GM23248 (cell line): Measurements from ENCODE around the gene DNAH5. TPM values are rescaled to one million over a fixed set of nuclear protein-coding genes. Genes with fewer than 3 reads are reported as not detected.

Experiments used
- DNase-seq: peaks from one replicate; pipeline ENCODE4 v3.0.0-alpha.2; 2015
- H2AFZ ChIP-seq: fragments of 200-600 bp; sonication (generic); 2 replicates; pipeline ENCODE4 v1.6.1; 2016; ENCODE audit warnings: antibody characterized with exemption
- H3F3A ChIP-seq: fragments of 200-600 bp; sonication (generic); 2 replicates; pipeline ENCODE4 v1.6.1; 2016; ENCODE audit warnings: mild to moderate bottlenecking, antibody characterized with exemption, mixed run types; ENCODE audit not compliant: insufficient read depth
- H3K27ac ChIP-seq: fragments of 200-600 bp; sonication (generic); 2 replicates; pipeline ENCODE4 v1.5.1; 2016; ENCODE audit warnings: mild to moderate bottlenecking
- H3K27me3 ChIP-seq: fragments of 200-600 bp; sonication (generic); replicated peaks from 2 replicates; pipeline ENCODE4 v1.6.1; 2016; ENCODE audit warnings: mild to moderate bottlenecking; ENCODE audit not compliant: insufficient read depth
- H3K36me3 ChIP-seq: fragments of 200-600 bp; sonication (generic); 2 replicates; pipeline ENCODE4 v1.6.1; 2016; ENCODE audit warnings: low read depth, mild to moderate bottlenecking
- H3K4me1 ChIP-seq: fragments of 200-600 bp; sonication (generic); 2 replicates; pipeline ENCODE4 v1.6.1; 2016; ENCODE audit warnings: mild to moderate bottlenecking; ENCODE audit not compliant: insufficient read depth
- H3K4me2 ChIP-seq: fragments of 200-600 bp; sonication (generic); one replicate; pipeline ENCODE4 v1.6.1; 2016; ENCODE audit warnings: mild to moderate bottlenecking; ENCODE audit not compliant: unreplicated experiment
- H3K4me3 ChIP-seq: fragments of 200-600 bp; sonication (generic); 2 replicates; pipeline ENCODE4 v1.5.1; 2016; ENCODE audit warnings: mild to moderate bottlenecking
- H3K79me2 ChIP-seq: fragments of 200-600 bp; sonication (generic); 2 replicates; pipeline ENCODE4 v1.6.1; 2016; ENCODE audit warnings: mild to moderate bottlenecking; ENCODE audit not compliant: insufficient read depth
- H3K9ac ChIP-seq: fragments of 200-600 bp; sonication (generic); 2 replicates; pipeline ENCODE4 v1.6.1; 2016; ENCODE audit warnings: mild to moderate bottlenecking
- H3K9me2 ChIP-seq: fragments of 200-600 bp; sonication (generic); 2 replicates; pipeline ENCODE4 v1.6.1; 2016; ENCODE audit warnings: mixed run types, mild to moderate bottlenecking, moderate library complexity; ENCODE audit not compliant: insufficient read depth
- H3K9me3 ChIP-seq: fragments of 200-600 bp; sonication (generic); one replicate; pipeline ENCODE4 v1.6.1; 2017; ENCODE audit warnings: low read depth
- H4K20me1 ChIP-seq: fragments of 200-600 bp; sonication (generic); 2 replicates; pipeline ENCODE4 v1.6.0; 2016; ENCODE audit not compliant: insufficient read depth
- EZH2 ChIP-seq: fragments of 200-600 bp; sonication (generic); IDR thresholded peaks from 2 replicates; pipeline ENCODE4 v1.6.1; 2018; ENCODE audit warnings: antibody characterized with exemption, mild to moderate bottlenecking; ENCODE audit not compliant: insufficient read depth, poor library complexity, severe bottlenecking
- EZH2phosphoT487 ChIP-seq: fragments of 200-600 bp; sonication (generic); IDR thresholded peaks from 2 replicates; pipeline ENCODE4 v1.6.1; 2018; ENCODE audit warnings: antibody characterized with exemption, moderate library complexity, mild to moderate bottlenecking, low read depth; ENCODE audit not compliant: insufficient read depth
- WGBS, 2 experiments: methylation state at CpG; one replicate each; pipeline ENCODE4 v1.1.6; 2015 to 2017; ENCODE audit warnings: low lambda C conversion rate in 2 of 2, low coverage in 1 of 2; ENCODE audit errors: missing lambda C conversion rate in 2 of 2; 5-methylcytosine and 5-hydroxymethylcytosine counted together
- in situ Hi-C: fragments of 300-500 bp; cut with MboI; formaldehyde crosslinking; loops from 2 replicates; pipeline ENCODE4 v1.15.0; 2020
- polyA plus RNA-seq: library from polyadenylated mRNA; unstranded; fragments of >200 nt; fragmentation: Nextera tagmentation; extraction: Ambion mirVana; gene quantifications from 2 replicates; pipeline ENCODE4 v1.2.1, GENCODE V29; 2016
- total RNA-seq: library from RNA; depleted of rRNA; stranded (reverse); fragments of >200 nt; shearing (Covaris generic); gene quantifications from 2 replicates; pipeline ENCODE4 v1.2.3, GENCODE V29; 2014

The DNAH5 gene
- total and polyA plus RNA-seq, 2 experiments from 2014 or later, result 1.4 to 1.5 TPM

DNA sequence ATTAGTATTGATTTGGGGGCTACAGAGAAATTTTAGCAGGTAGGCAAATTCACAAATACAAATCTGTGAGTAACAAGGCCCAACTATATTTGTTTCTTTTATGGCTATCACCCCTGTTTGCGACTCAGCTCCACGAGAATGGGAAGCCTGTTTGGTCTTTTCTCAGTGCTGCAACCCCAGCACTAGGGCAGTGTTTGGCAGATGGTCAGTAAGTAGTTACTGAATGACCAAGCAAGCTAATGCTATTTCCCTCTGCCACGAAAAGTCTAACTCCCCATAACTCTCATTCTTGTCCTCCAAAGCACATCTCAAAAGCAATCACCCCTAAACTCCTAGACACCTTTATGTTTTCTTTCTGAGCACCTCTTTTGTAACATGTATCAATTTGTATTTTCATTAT, 245.6 kb downstream of the DNAH5 start:
- TF ChIP-seq EZH2phosphoT487 (no peak), EZH2 (no peak)
- no peak for DNase-seq
- H3K9ac ChIP-seq, result no peak overlapping the region
- no peaks in the 10 kb centered on the region for H4K20me1 ChIP-seq
- no peaks in the 10 kb centered on the region for H3K9me2 ChIP-seq
- H3K4me3 ChIP-seq, result no peak overlapping the region
- 0 out of 2 replicates have a peak, but pooled peaks cover 3% of the 10 kb centered on the region for H3K27me3 ChIP-seq
- no peaks in the 10 kb centered on the region for H3K36me3 ChIP-seq
- H3K79me2 ChIP-seq, result no peaks in the 10 kb centered on the region
- no peak overlapping the region for H3K4me2 ChIP-seq
- H3F3A ChIP-seq, result no peaks in the 10 kb centered on the region
- no peaks in the 10 kb centered on the region for H3K9me3 ChIP-seq
- 56 to 59% methylated on average over 3 of the region's 3 CpGs for WGBS, 2 experiments
- no peaks in the 10 kb centered on the region for H3K4me1 ChIP-seq
- H3K27ac ChIP-seq, result no peak overlapping the region
- in situ Hi-C loops, result no loop called here
- no peak overlapping the region for H2AFZ ChIP-seq

DNA sequence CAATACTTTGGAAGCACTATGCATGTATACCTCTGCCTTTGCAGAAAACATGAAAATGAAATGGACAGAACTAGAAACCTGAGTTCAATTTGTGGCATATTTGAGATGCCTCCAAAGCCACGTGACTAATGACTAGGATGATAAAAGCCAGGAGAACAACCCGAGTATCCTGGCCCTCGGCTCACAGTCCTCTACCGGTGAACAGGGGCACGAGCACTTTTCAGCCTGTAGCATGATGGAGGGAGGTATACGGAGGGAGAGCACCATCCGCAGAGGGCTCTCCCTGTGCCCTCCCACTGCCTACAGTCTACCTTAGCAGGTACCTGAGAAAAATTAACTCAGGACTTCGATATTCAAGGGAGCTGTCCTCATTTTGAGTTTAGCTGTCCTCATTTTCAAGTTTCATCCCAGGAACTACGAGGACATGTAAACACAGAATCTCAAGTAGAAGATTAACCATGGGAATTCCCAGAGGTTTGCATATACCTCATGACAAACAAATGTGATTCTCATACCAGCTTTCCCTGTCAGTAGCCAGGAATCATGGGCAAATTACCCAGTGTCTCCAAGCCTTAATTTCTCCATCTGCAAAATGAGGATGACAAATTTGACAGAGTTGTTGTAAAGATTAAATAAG, 249.3 kb downstream of the DNAH5 start:
- H3K9me3 ChIP-seq, result no peaks in the 10 kb centered on the region
- TF ChIP-seq EZH2phosphoT487, result no peak
- H3K9ac ChIP-seq, result no peak overlapping the region
- in situ Hi-C loops, result no loop called here
- no peak overlapping the region for H3K4me2 ChIP-seq
- H4K20me1 ChIP-seq, result no peaks in the 10 kb centered on the region
- H3K4me1 ChIP-seq, result no peaks in the 10 kb centered on the region
- H3F3A ChIP-seq, result no peaks in the 10 kb centered on the region
- 33 to 43% methylated on average over 9 of the region's 9 CpGs for WGBS, 2 experiments
- no peak overlapping the region for H3K27ac ChIP-seq
- DNase-seq, result peak; percentile 2
- H3K27me3 ChIP-seq, result 0 out of 2 replicates have a peak, but pooled peaks cover 3% of the 10 kb centered on the region
- H3K36me3 ChIP-seq, result no peaks in the 10 kb centered on the region
- H3K79me2 ChIP-seq, result no peaks in the 10 kb centered on the region
- no peak overlapping the region for H2AFZ ChIP-seq
- no peak overlapping the region for H3K4me3 ChIP-seq
- H3K9me2 ChIP-seq, result no peaks in the 10 kb centered on the region

DNA sequence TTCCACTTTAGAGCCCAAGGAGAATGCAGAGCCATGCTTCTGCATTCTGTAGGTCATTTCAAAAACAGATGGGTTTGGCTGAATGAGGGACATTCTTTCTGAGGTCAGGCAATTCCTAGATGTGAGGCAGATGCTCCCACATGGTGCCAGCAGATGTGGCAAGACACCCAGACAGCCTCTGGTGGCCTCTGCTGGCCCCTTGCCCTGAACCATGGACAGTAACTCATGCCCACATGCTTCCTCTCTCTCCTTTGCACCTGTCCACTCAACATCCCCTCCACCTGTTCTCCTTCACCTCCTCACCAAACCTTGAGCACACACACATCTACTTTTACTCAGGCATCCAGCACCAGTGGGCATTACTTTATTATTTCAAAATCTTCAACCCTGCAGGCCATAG, 252.3 kb downstream of the DNAH5 start:
- Histone ChIP-seq H2AFZ (no peak overlapping the region), H3K4me3 (no peak overlapping the region), H4K20me1 (no peaks in the 10 kb centered on the region)

DNA sequence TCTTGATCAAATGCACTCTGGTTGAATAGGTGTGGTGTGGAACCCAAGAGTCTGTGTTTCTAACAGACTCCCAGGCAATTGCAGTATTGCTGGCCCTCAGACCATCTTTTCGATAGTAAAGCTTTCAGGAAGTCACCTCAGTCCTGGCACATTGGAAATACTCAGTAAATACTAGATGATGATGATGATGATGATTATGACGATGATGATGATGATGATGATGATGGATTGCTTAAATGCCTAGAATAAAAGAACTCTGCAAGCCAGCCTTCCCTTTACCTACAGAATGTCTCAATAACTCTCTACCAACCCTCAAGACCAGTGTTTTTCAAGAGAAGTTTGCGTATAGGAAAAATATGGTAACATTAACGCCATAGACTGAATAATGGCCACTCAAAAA, 268.0 kb downstream of the DNAH5 start:
- no peaks in the 10 kb centered on the region for H3F3A ChIP-seq
- H3K9me2 ChIP-seq, result no peaks in the 10 kb centered on the region
- TF ChIP-seq EZH2phosphoT487 (no peak), EZH2 (no peak)
- H3K36me3 ChIP-seq, result no peaks in the 10 kb centered on the region
- no peaks in the 10 kb centered on the region for H3K4me1 ChIP-seq
- no peaks in the 10 kb centered on the region for H3K9me3 ChIP-seq
- in situ Hi-C loops, result no loop called here
- no peaks in the 10 kb centered on the region; the same call in 1 of the 2 replicates for H3K27me3 ChIP-seq
- WGBS, 2 experiments, result 66 to 69% methylated on average over 4 of the region's 4 CpGs
- H4K20me1 ChIP-seq, result no peaks in the 10 kb centered on the region
- H2AFZ ChIP-seq, result no peak overlapping the region
- H3K4me3 ChIP-seq, result no peak overlapping the region
- no peak overlapping the region for H3K27ac ChIP-seq
- no peak overlapping the region for H3K4me2 ChIP-seq
- no peaks in the 10 kb centered on the region for H3K79me2 ChIP-seq
- H3K9ac ChIP-seq, result no peak overlapping the region
- DNase-seq, result no peak

More for the DNA sequence above, 252.3 kb downstream of the DNAH5 start:
- no peaks in the 10 kb centered on the region for H3F3A ChIP-seq
- no peak for TF ChIP-seq EZH2phosphoT487
- TF ChIP-seq EZH2, result no peak
- no peak overlapping the region for H3K4me2 ChIP-seq
- H3K27me3 ChIP-seq, result 0 out of 2 replicates have a peak, but pooled peaks cover 3% of the 10 kb centered on the region
- H3K9me2 ChIP-seq, result no peaks in the 10 kb centered on the region
- DNase-seq, result no peak
- H3K79me2 ChIP-seq, result no peaks in the 10 kb centered on the region
- H3K9me3 ChIP-seq, result no peaks in the 10 kb centered on the region
- H3K36me3 ChIP-seq, result no peaks in the 10 kb centered on the region
- in situ Hi-C loops, result no loop called here
- H3K9ac ChIP-seq, result no peak overlapping the region
- no peak overlapping the region for H3K27ac ChIP-seq
- H3K4me1 ChIP-seq, result no peaks in the 10 kb centered on the region

DNA sequence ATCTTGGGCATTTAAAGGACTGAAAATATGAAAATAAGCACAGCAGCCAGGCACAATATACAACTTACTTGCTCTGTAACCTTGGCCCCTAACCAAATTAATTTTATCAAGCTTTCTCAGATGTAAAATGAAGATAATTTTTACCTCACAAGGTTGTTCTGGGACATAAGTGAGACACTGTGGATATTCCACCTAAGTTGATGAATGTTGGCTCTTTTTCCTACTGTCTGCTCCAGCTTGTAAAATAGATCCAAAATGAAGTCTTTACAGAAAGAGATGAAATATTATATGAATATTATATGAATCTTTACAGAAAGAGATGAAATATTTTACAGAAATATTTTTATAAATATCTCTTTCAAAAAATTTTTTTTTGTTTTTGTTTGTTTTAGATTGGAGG, 270.1 kb downstream of the DNAH5 start:
- no peaks in the 10 kb centered on the region for H3K79me2 ChIP-seq
- H3K27me3 ChIP-seq, result no peaks in the 10 kb centered on the region; the same call in 1 of the 2 replicates
- no peaks in the 10 kb centered on the region for H3K9me3 ChIP-seq
- H3K27ac ChIP-seq, result no peak overlapping the region
- TF ChIP-seq EZH2phosphoT487, result no peak
- TF ChIP-seq EZH2, result no peak
- no peak for DNase-seq
- H3K9me2 ChIP-seq, result no peaks in the 10 kb centered on the region
- H2AFZ ChIP-seq, result no peak overlapping the region
- in situ Hi-C loops, result no loop called here
- H3K36me3 ChIP-seq, result no peaks in the 10 kb centered on the region
- no peaks in the 10 kb centered on the region for H4K20me1 ChIP-seq
- H3K9ac ChIP-seq, result no peak overlapping the region
- no peaks in the 10 kb centered on the region for H3F3A ChIP-seq
- H3K4me2 ChIP-seq, result no peak overlapping the region
- H3K4me1 ChIP-seq, result no peaks in the 10 kb centered on the region
- H3K4me3 ChIP-seq, result no peak overlapping the region
